Measurements from ENCODE around the gene SEMA6B. TPM values are rescaled to one million over a fixed set of nuclear protein-coding genes. Genes with fewer than 3 reads are reported as not detected.
"Not testable (repeated sequence)": the region's sequence is repeated elsewhere in the genome, so short reads cannot be mapped to it uniquely, and the experiment has no call there.

The SEMA6B gene
- total and polyA plus RNA-seq, 8 donors, result 1.2 to 6.7 (median 2.0) TPM; not detected in 1

- Histone ChIP-seq H3K36me3 (peaks cover 0 to 5% (median 0%) of the 10 kb centered on the region in 4 donors), H3K4me3 (no peak overlapping the region), H3K27ac (peak overlapping the region in 3 of 5 donors; percentile 16 to 82 (median 47)), H3K27me3 (peaks cover 0 to 25% (median 9%) of the 10 kb centered on the region in 3 donors), H3K9me3 (no peaks in the 10 kb centered on the region), H3K4me1 (peaks cover 0 to 41% (median 36%) of the 10 kb centered on the region in 4 donors)
- 22 to 52% (median 33%) methylated on average over 17 to 28 of the region's 28 CpGs for WGBS, 5 donors
- TF ChIP-seq POLR2A (IDR thresholded peaks at IDR 0.05), result no peak
- TF ChIP-seq POLR2AphosphoS5 (IDR thresholded peaks at IDR 0.05), result peak in 1 of 3 donors; percentile 37
- no peak for TF ChIP-seq CTCF (IDR thresholded peaks at IDR 0.05)
- TF ChIP-seq EP300 (IDR thresholded peaks at IDR 0.05), result no peak
- peak in 1 of 2 donors; percentile 80 for DNase-seq
- intact Hi-C loops (cut with DNase I; ENCODE audit: low total_unique reads), result no loop called here
Observed at GRCh38 chr19:4531562-4532165, 27.8 kb downstream of the SEMA6B start.

GRCh38 chr19:4529924-4530522 lies 29.5 kb downstream of the SEMA6B start:
- Histone ChIP-seq H3K4me3 (no peak overlapping the region), H3K4me1 (peaks cover 0 to 25% (median 20%) of the 10 kb centered on the region in 4 donors), H3K9me3 (no peaks in the 10 kb centered on the region), H3K27me3 (peaks cover 0 to 9% (median 3%) of the 10 kb centered on the region in 3 donors), H3K36me3 (peaks cover 0 to 5% (median 0%) of the 10 kb centered on the region in 4 donors), H3K27ac (peak overlapping the region in 1 of 5 donors; percentile 25)
- WGBS, 5 donors, result 78 to 85% (median 81%) methylated on average over 11 to 14 of the region's 14 CpGs
- TF ChIP-seq POLR2A (IDR thresholded peaks at IDR 0.05) (no peak), EP300 (IDR thresholded peaks at IDR 0.05) (no peak), CTCF (IDR thresholded peaks at IDR 0.05) (no peak), POLR2AphosphoS5 (IDR thresholded peaks at IDR 0.05) (no peak)
- intact Hi-C loops (cut with DNase I; ENCODE audit: low total_unique reads), result no loop called here
- DNase-seq, result no peak

- peaks cover 0 to 3% (median 0%) of the 10 kb centered on the region in 3 donors for H3K27me3 ChIP-seq
- no peaks in the 10 kb centered on the region for H3K9me3 ChIP-seq
- peaks cover 0 to 5% (median 0%) of the 10 kb centered on the region in 4 donors for H3K36me3 ChIP-seq
- 75 to 86% (median 80%) methylated on average over 12 to 15 of the region's 15 CpGs for WGBS, 5 donors
- TF ChIP-seq POLR2A (IDR thresholded peaks at IDR 0.05), result no peak
- no peak for TF ChIP-seq CTCF (IDR thresholded peaks at IDR 0.05)
- TF ChIP-seq EP300 (IDR thresholded peaks at IDR 0.05), result no peak
- DNase-seq, result no peak
- no peak overlapping the region for H3K27ac ChIP-seq
- peaks cover 0 to 13% (median 9%) of the 10 kb centered on the region in 4 donors for H3K4me1 ChIP-seq
- intact Hi-C loops (cut with DNase I; ENCODE audit: low total_unique reads), result no loop called here
- no peak overlapping the region for H3K4me3 ChIP-seq
Observed at GRCh38 chr19:4528843-4529242, 30.6 kb downstream of the SEMA6B start.

GRCh38 chr19:4527377-4527776 lies 32.1 kb downstream of the SEMA6B start:
- H3K9me3 ChIP-seq; H3K4me3 ChIP-seq; intact Hi-C loops (cut with DNase I; ENCODE audit: low total_unique reads); H3K27ac ChIP-seq; H3K36me3 ChIP-seq; H3K27me3 ChIP-seq; DNase-seq: not testable (repeated sequence)
- peaks cover 0 to 15% (median 11%) of the 10 kb centered on the region in 4 donors for H3K4me1 ChIP-seq
- WGBS, 5 donors, result 75 to 89% (median 82%) methylated on average over 8 of the region's 8 CpGs

GRCh38 chr19:4525563-4526002 lies 33.9 kb downstream of the SEMA6B start:
- Histone ChIP-seq H3K27me3 (peaks cover 0 to 9% (median 0%) of the 10 kb centered on the region in 3 donors), H3K27ac (no peak overlapping the region), H3K9me3 (no peaks in the 10 kb centered on the region), H3K4me3 (no peak overlapping the region), H3K36me3 (peaks cover 0 to 5% (median 0%) of the 10 kb centered on the region in 4 donors), H3K4me1 (peaks cover 0 to 6% (median 3%) of the 10 kb centered on the region in 4 donors)
- WGBS, 5 donors, result 67 to 82% (median 80%) methylated on average over 21 to 23 of the region's 23 CpGs
- no peak for DNase-seq
- intact Hi-C loops (cut with DNase I; ENCODE audit: low total_unique reads), result no loop called here
- TF ChIP-seq POLR2AphosphoS5 (IDR thresholded peaks at IDR 0.05), result no peak
- no peak for TF ChIP-seq POLR2A (IDR thresholded peaks at IDR 0.05)
- TF ChIP-seq CTCF (IDR thresholded peaks at IDR 0.05), result no peak
- TF ChIP-seq EP300 (IDR thresholded peaks at IDR 0.05), result no peak

Data from stomach (tissue), 9 donors.